Measurements from ENCODE around the gene KRTAP6-1.

- no peak for TF ChIP-seq STAT1 (conservative IDR thresholded peaks at IDR 0.05)
- TF ChIP-seq TARDBP (IDR thresholded peaks at IDR 0.05; ENCODE audit: borderline replicate concordance), result no peak
- no peak for TF ChIP-seq FOXM1 (IDR thresholded peaks at IDR 0.05; ENCODE audit: low read depth, low read length)
- TF ChIP-seq SP1 (IDR thresholded peaks at IDR 0.05; ENCODE audit: low read depth, low read length), result no peak
- TF ChIP-seq EP300 (IDR thresholded peaks at IDR 0.05; ENCODE audit: borderline replicate concordance in 1 of 2, control insufficient read depth in 1 of 2, low read depth in 2 of 2, low read length in 2 of 2), result no peak
- TF ChIP-seq, protein P1, sequence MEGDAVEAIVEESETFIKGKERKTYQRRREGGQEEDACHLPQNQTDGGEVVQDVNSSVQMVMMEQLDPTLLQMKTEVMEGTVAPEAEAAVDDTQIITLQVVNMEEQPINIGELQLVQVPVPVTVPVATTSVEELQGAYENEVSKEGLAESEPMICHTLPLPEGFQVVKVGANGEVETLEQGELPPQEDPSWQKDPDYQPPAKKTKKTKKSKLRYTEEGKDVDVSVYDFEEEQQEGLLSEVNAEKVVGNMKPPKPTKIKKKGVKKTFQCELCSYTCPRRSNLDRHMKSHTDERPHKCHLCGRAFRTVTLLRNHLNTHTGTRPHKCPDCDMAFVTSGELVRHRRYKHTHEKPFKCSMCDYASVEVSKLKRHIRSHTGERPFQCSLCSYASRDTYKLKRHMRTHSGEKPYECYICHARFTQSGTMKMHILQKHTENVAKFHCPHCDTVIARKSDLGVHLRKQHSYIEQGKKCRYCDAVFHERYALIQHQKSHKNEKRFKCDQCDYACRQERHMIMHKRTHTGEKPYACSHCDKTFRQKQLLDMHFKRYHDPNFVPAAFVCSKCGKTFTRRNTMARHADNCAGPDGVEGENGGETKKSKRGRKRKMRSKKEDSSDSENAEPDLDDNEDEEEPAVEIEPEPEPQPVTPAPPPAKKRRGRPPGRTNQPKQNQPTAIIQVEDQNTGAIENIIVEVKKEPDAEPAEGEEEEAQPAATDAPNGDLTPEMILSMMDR (IDR thresholded peaks at IDR 0.05 in 2 of 3, conservative IDR thresholded peaks at IDR 0.05 in 1 of 3; ENCODE audit: control insufficient read depth in 2 of 3, extremely low read depth in 1 of 3, insufficient read depth in 1 of 3, low read depth in 3 of 3, low read length in 3 of 3), result no peak
- TF ChIP-seq SUPT20H (IDR thresholded peaks at IDR 0.05; ENCODE audit: borderline replicate concordance, control insufficient read depth, low read depth, low read length), result no peak
- no peak for TF ChIP-seq ATF2 (IDR thresholded peaks at IDR 0.05; ENCODE audit: low read length)
- no peak for TF ChIP-seq EZH2 (IDR thresholded peaks at IDR 0.05; ENCODE audit: borderline replicate concordance, control insufficient read depth, low read depth, low read length)
- TF ChIP-seq USF1 (IDR thresholded peaks at IDR 0.05; ENCODE audit: borderline replicate concordance, extremely low read length, insufficient read depth, low read depth, low read length), result no peak
- TF ChIP-seq CREB1 (IDR thresholded peaks at IDR 0.05; ENCODE audit: low read depth), result no peak
- TF ChIP-seq DPF2 (IDR thresholded peaks at IDR 0.05), result no peak
Measured at GRCh38 chr21:30592140-30592539, 21.6 kb downstream of the KRTAP6-1 start, which contains the start of gene KRTAP6-3.

Measured in GM12878 (cell line).